SHP77 treated with DMSO at 0.1 percent for 48 hours (cell line): ENCODE results near the gene PRMT9.
A peak's percentile ranks its signal among the peaks of the same experiment; 100 is the strongest.

Experiments used
- DNase-seq: peaks from one replicate; lab custom pipeline; 2025; lab: John Stamatoyannopoulos, UW

The PRMT9 gene

DNA sequence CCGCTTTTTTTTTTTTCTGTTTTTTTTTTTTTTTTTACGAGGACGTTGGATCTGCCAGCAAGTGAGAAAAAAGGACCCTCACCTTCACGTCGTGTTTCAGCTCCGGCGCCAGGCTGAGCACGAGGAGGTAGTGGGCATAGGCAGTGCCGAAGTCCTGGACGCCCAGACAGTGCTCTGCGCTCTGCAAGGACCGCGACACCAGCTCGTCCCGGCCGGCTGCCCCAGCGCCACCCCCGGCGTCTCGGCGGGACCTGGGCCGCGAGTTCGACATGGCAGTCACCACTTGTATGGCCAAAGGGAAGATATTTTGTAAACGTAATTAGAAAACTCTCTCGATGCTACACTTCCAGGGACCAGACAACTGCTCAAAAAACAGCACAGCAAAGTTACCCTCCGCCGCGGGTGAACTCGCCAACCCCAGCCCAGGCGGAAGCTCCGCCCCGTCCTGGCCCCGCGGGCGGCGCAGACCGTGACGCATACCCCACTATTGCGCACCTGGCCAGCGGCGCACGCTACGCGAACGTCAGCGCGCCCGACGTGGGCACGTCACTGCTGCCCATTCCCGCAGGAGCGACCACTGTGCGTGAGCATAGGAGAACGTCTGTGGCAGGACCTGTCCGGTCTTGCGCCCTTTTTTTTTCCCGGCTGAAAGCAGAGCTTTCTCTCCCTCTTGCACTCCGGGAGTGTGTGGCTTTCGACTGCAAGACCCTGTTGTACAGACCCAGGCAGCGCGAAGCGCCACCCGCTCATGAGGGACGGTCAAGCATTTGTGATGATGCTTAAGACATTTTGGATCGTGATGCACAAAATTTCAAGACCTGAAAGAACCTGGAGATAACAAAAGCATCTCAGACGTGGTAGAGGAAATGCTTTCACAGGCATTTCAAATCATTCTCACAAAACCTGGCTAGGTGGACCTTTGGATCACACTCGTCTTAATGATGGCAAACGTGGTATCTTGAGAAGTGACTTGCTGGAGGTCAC, at the start of gene PRMT9:
Gene PRMT9, minus strand, starts transcription at position 447 of the 984 bp plus-strand sequence. Its CDS starts 176 bp downstream, at position 271.
- peak; percentile 69 for DNase-seq

DNA sequence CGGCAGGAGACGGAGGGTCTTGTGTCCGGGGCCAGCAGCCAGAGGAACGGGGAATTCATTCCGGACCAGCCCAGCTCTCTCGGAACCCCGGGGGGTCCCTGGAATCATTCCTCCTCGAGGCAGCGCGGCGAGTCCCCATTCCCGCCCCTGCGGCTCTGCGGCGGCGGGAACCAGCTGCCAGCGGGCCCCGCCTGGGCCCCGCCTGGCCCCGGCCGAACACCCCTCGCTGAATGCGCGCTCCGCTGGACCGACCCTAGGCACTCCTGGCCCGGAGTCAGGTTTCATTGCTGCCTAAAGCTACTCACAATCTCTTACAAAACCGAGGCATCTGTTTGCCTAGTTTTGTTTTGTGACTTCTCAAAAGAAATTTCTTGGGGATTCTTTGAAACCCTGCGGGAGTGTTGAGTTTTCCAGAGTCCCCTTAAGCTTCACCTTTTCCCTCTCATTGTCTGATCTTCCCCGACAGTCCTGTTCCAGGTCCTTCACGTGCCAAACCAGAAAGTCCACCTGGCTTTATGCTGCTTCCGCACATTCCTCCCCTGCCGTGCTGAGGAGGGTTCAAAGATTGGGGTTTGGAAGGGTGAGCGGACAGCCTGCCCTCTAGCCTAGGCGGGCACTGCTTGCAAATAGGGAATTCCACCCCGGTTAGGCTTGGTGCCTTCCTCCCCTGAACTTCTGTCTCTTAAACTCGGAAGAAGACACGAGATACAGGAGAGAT, 48.7 kb upstream of the PRMT9 start:
- no peak for DNase-seq

DNA sequence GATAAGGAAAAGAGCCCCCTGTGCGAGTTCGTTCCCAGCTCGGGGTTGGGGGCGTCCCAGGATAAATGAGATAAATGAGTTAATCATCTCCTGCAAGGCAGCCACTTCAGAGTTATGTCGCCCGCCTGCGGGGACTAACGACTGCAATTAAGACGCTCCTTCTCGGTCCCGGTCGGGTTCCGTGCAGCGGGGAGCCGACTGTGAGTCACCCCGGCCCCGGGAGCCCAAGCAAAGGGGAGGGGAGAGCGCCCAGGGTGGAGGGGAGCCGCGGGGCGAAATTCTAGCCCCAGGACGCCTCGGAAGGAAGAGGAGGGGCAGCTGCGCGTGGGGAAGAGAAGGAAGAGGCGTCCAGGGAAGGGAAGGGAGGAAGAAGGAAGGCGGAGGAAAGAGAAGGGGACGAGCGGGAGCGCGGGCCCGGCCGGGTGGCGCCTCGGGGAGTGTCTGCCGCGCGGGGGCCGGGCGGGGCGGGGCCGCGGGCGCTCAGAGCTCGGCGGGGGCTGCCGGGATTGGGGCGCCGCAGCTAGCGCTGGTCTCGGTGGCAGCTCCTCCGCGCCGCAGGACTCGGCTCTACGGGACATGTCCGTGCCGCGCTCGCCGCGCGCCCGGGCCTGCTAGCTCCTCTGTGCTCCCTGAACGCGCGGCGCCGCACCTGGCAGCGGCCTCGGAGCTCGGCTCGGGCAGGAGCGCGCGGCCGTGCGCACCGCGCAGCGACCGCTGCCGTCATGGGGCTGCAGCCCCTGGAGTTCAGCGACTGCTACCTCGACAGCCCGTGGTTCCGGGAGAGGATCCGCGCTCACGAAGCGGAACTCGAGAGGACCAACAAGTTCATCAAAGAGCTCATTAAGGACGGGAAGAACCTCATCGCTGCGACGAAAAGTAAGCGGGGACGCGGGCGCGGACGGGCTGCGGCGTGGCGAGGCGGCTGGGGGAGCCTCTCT, 47.9 kb upstream of the PRMT9 start, which contains the start of gene ARHGAP10:
Gene ARHGAP10, plus strand, starts transcription at position 509 of the 938 bp plus-strand sequence. Its CDS starts 214 bp downstream, at position 723.
- no peak for DNase-seq

DNA sequence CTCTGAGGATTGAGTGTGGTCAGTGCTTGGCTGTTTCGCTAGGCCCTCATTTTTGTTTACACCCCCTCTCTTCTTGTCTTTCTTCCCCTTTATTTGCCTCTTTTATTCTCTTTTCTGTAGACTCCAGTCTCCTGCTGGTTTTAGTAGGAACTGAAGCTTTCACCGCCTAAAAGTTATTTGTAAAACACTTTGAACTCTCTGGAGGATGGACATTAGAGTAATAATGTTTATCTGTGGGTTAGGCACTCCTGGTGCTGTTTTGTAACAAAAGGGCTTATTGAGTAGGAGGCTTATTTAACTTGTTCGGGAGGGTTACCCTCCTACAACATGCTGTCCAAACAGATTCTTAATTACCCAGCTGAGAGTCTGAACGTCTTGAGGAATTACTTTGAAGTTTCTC, 46.4 kb upstream of the PRMT9 start:
- DNase-seq: no peak

DNA sequence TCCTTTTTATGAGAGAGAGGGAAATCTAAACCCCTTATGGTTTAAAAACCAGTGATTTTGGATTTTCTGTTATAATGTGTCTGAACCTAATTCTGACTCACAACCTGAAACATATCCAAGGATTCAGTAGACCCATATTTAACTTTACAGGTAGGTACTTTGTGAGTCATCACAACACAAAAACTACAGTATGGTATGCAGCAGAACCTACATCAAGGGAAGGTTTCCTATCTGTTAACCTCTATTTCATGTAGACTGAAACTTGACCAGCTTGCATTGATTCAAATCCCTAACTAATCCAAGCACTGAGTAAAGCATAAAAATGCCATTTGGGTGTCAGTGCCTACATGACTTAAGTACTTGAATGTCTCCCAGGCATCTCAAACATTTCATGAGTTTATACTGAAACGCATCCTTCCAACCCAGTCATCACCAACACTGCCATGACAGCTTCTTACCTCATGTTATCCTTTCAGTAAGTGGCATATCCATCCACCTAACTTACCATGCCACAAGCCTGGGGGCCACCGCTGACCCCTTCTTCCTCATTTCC, 43.6 kb upstream of the PRMT9 start:
- no peak for DNase-seq

DNA sequence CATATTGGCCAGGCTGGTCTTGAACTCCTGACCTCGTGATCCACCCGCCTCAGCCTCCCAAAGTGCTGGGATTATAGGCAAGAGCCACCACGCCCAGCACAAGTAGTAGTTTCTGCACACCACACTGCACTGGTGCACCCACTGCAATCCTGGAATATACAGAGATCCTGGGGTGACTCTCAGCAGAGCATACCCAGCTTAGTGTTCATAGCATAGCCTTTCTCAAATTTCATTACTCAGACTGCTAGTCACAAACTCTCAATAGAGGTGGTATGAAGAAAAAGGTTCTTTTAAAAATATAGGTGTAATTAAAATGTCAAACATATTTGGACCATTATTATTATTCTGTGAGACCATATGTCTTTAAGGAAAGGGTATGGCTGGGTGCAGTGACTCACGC, 41.7 kb upstream of the PRMT9 start:
- no peak for DNase-seq

DNA sequence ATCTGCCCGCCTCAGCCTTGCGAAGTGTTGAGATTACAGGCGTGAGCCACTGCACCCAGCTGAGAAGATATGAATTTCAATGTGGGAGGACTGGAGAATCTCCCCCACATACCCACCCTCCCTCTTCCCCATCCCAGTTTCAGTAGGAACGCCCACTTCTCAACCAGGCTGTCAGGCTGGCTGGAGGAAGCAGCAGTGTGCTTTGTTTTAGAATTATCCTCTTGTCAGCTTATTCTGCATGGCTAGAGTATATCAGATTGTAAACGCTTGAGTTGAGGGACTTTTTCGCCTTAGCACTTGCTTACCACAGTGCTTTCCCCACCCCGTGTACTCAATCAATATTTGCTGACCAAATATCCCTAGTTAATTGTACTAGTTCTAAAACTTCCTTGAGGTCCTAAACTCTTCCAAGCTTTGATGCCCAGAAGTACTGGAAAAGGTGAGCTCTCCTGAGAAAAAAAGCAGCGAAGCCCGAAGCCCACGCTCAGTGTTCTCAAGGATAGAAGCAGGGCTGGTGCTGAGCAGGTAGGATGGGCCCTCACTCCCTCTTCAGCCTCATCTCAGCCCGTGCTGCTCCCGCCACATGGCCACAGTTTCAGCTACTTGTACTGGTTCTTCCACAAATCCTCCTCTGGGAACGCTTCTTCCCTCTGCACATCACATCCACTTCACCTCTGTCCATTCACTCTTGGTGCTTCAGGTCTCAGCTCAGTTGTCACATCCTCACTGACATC, 40.7 kb upstream of the PRMT9 start:
- no peak for DNase-seq

DNA sequence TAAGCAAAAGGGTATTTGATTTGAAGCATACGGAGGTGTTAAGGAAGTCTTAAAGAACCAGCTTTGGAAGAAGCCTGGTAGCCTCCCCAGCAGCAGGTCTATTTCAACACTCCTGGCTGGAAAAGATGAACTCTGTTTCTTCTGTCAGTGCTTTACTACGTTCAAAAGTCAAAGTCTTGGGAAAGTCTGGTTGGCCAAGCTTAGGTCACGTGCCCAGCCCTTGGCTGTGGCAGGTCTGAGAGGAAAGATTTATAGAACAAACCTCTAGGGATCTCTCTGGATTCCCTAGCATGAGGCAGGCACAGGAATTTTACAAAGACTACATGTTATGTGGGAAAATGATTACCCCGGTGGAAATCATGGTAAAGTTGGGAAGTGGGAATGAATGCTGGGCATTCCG, 39.4 kb upstream of the PRMT9 start:
- no peak for DNase-seq

DNA sequence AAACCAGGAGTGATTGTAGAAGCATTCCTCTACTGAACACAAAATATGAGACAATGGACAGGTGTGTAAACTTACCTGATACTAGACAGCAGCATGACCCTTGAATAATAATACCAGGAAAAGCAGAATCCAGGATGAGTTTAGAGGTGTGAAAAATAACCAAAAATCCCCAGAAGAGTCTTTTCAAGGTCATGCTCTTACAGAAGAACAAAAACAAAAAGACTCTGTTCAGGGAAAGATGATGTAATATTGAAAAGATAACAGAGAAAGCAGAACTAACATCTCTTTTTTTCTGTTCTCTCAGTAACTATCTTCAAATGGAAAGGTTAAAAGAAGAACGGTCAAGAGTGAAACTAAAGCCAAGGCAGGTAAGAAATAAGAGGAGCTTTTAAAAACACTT, 33.9 kb upstream of the PRMT9 start:
- no peak for DNase-seq

DNA sequence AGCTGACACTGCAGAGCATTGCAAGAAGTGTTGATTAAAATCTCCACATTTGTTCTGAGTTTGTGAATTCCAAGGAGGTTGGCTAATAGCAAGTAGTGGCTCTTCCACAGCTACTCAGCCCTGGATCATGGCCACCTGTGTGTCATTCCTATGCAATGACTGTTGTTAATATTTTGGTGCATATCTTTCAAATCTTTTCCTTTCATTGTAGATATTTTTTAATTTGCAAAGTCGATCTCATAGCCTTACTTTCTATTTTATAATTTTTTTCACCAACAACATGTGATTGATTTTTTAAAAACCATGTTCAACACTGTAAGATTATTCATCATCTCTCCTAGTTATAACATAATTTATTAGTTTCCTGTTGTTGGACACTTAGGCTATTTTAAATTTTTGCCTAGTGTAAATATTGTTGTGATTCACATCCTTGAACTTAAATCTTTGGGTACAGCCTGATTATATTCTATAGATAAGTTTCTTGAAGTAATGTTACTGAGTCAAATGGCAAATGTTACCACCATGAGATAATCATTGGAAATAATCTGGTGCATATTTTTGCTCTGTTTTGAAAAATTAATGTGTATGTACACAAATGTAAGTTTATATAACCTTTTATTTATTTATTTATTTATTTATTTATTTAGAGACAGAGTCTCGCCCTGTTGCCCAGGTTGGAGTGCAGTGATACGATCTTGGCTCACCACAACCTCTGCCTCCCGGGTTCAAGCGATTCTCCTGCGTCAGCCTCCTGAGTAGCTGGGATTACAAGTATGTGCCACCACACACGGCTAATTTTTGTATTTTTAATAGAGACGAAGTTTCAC, 30.8 kb upstream of the PRMT9 start:
- DNase-seq: no peak

DNA sequence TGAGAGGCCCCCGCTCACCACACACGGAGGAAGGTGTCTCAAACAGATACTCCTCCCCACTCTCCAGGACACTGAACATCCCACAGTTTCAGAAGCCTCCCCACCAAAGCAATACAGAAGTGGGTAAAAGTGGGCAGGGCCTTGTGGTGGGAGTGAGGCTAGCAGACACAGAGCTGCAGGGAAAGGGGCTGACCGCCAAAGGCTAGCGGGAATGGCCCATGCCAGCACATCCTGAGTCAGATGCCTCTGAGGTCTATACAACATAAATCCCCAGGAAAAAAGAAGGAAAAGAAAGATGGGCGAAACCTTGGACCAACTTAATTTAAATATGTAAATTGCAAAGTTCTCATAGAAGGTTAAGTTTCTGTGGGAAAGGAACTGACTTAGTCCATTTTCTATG, 26.0 kb upstream of the PRMT9 start:
- no peak for DNase-seq

DNA sequence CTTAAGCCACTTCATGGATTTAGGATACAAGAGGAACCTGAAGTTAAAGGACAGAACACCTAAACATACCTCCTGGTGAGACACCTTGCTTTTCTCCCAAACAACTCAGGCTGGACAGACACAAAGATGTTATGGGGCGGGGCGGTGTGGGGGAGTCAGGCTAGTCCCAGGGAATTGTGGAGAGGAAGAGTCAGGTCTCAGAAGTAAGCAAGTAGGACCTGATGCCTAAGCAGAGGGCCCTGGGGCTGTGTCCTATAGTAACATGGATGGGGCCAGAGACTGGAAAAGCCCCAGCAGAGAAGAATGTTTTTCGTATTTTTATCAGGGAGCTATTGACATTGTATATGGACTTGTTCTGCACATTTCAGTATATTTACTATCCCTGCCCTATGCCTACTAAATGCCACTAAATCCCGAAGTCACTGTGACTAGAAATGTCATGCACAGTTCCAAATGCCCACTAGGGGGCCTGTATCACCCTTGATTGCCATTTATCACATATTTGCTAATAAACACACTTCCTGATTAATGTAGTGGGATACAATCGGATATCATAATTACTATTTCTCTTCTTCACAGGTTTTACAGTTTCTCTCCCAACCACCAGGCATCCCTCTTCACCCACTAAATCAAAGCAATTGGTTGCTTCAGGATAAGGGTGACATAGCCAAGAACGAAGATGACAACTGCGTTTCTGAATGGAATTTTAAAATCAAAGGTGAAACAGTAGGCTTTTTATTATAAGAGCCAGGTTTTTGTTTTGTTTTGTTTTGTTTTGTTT, 24.1 kb upstream of the PRMT9 start:
- DNase-seq: no peak

DNA sequence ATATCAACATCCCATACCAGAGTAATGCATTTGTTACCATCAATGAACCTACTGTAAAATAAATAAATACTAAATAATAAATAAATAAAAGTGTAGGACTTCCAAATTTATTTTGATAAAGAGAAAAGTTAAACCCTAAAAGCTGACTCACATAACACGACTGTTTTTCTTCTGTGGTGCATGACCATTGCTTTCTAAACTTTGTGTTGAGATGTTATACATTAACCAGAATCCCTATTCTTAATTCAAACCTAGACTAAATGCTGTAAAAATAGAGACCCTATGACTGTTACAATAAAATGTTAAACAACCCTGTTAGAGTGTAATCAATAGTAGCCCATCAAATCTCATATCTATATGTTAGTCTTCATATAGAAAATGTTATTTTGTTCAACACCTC, 20.9 kb upstream of the PRMT9 start:
- no peak for DNase-seq

DNA sequence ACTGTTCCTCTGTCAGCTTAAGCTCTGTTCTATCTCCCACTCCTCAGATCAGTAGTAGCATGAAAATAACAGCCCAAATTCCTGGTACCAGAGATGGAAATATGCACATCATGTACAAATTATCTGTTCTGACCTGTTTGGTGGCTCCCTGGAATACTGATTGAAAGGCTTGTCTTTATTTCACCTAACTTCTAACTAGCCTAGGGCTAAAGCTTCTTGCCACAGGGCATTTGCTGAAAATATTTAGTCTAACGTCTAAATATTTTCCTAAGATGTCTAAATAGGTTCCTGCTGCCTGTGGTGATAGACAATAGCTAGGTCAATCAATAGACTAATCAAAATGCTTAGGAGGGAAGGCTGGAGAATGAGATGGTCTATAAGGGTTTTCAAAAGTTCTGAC, 12.9 kb upstream of the PRMT9 start:
- no peak for DNase-seq

DNA sequence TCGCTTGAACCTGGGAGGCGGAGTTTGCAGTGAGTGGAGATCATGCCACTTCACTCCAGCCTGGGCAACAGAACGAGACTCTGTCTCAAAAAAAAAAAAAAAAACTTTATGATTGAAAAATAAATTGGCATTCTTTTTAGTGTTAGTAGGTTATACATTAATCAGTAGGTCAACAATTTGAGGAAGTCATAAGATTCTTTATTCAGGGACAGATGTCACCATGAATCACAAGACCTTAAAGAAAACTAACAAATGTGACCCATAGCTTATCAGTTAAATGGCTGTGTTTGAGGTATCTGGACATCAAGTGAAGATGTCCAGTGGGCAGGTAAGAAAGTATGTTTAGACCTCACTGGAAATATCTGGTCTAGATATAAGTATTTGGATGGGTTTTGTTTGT, 9.3 kb upstream of the PRMT9 start:
- DNase-seq: no peak

DNA sequence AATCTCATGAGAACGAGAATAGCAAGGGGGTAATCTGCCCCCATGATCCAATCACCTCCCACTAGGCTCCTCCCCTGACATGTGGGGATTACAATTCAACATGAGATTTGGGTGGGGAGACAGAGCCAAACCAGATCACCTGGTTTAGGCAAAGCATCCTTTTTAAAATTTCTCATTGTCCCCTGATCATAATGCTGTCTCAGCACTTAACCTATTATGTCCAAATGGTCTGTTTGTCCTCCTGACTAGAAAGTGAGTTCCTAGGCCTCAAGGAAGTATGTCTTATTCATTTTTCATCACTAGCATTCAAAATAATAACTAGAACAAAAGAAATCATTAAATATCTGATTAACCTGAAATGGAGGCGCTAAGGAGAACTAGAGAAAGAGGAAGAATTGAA, 7.9 kb upstream of the PRMT9 start:
- no peak for DNase-seq

DNA sequence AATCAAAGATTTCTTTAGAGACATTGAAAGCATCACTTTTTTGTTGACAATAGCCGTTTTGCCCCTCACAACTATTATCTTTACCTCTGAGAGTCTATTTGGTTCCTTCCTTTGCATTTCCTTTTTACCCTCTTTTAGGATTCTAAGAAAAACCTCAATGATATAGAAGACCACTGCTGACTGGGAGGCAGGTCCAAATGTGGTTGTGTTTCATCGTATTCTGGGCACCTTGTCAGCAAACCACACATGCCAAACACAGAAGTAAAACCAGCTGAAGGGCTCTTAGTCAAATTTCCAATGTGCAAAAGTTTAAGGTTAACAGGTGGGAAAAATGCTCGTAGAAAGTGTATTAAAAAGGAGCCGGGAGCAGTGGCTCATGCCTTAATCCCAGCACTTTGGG, 5.1 kb upstream of the PRMT9 start:
- DNase-seq: no peak

DNA sequence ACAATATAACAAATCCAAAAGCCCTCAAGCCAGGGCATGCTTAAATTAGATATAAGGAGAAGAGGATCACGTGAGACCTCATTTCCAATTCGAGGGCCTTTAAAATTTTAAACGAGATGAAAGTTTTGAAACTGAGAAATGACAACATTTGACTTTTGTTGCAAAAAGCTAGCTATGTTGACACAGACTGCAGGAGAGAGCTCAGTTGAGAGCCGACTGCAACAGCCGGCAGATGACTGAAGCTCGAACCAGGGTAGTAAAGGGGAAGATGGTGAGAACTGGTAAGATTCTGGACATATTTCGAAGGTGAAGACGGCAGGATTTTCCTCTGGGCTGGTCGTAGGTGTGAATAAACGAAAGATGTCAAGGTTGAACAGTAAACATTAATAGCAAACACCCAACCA, 773 bp downstream of the PRMT9 start:
- DNase-seq: no peak

DNA sequence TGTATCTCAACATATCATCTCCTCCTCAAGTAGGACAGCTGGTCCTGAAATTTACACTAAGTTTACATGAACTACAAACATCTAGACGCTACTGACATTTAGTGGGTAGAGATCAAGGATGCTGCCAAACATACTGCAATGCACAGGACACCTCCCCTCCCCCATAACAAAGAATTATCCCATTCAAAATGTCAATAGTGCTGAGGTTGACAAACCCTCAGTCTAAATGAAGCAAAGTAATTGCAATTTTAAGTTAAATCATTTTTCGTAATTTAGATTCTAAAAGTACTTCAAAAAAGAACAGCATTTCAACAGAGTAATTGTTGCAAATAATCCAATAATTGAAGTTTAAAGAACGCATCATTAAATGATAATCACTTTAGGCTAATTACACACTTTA, 1.2 kb downstream of the PRMT9 start:
- DNase-seq: no peak
